Measurements from ENCODE around the gene KLKB1. TPM values are rescaled to one million over a fixed set of nuclear protein-coding genes. Genes with fewer than 3 reads are reported as not detected.

The KLKB1 gene
- polyA plus RNA-seq, 3 donors = 0.28 TPM; not detected in 2

DNA sequence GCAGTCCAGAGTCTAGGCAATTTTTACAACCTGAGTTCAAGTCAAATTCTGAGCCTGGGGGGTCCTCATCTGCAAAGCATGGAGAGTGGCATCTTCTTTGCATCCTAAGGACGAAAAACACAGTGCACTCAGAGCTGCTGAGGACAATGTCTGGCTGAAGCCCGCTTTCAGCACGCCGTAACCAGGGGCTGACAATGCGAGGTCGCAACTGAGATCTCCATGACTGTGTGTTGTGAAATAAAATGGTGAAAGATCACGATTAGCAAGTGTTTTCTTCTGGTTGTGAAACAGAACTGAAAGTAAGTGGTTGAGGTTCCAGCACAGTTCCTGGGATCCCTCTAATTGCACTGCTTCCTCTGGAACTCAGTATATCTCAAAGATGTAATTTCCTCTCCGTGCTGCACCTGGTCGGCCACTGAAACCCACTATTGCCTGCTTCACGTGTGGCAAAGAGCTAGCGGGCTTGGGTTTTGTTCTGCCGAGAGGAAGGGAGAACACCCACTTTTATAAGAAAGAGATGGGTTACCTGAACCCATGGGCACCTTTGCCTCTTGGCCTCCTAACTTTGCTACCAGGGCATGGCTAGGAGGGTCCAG lies 31.0 kb downstream of the KLKB1 start:
- TF ChIP-seq, protein P1, sequence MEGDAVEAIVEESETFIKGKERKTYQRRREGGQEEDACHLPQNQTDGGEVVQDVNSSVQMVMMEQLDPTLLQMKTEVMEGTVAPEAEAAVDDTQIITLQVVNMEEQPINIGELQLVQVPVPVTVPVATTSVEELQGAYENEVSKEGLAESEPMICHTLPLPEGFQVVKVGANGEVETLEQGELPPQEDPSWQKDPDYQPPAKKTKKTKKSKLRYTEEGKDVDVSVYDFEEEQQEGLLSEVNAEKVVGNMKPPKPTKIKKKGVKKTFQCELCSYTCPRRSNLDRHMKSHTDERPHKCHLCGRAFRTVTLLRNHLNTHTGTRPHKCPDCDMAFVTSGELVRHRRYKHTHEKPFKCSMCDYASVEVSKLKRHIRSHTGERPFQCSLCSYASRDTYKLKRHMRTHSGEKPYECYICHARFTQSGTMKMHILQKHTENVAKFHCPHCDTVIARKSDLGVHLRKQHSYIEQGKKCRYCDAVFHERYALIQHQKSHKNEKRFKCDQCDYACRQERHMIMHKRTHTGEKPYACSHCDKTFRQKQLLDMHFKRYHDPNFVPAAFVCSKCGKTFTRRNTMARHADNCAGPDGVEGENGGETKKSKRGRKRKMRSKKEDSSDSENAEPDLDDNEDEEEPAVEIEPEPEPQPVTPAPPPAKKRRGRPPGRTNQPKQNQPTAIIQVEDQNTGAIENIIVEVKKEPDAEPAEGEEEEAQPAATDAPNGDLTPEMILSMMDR (IDR thresholded peaks at IDR 0.05) = no peak
- H3K4me1 ChIP-seq (ENCODE audit: control insufficient read depth in 1 of 2, insufficient read depth in 2 of 2, low read length in 2 of 2) = no peaks in the 10 kb centered on the region

DNA sequence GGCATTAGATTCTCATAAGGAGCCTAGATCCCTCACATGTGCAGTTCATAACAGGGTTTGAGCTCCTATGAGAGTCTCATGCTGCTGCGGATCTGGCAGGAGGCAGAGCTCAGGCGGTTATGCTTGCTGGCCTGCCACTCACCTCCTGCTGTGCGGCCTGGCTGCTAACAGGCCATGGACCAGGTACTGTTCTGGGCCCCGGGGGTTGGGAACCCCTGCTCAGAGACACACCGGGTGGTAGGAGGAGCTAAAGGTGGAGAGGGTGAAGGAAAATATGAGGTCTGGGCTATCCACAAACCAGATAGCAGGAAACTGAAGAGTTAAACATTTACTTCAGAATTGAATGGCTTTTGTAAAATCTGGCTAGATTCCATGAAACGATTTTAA lies 32.8 kb downstream of the KLKB1 start:
- no peak overlapping the region for H3K27ac ChIP-seq (ENCODE audit: low read depth in 1 of 2, low read length in 2 of 2)
- Mint-ChIP-seq H3K36me3 (no peaks in the 10 kb centered on the region), H3K27ac (no peak overlapping the region), H3K27me3 (ENCODE audit: low read depth in 3 of 3) (peaks cover 0 to 2% (median 2%) of the 10 kb centered on the region in 3 donors), H3K9me3 (peaks cover 0 to 10% (median 8%) of the 10 kb centered on the region in 7 donors), H3K4me3 (no peak overlapping the region), H3K4me1 (no peaks in the 10 kb centered on the region)
- DNase-seq = no peak
- H3K9ac ChIP-seq (ENCODE audit: insufficient read depth, low read length, poor library complexity, severe bottlenecking) = no peak overlapping the region
- H3K4me3 ChIP-seq (replicated peaks in 1 of 3; ENCODE audit: low read depth in 2 of 3, low read length in 3 of 3) = no peak overlapping the region
- WGBS (ENCODE audit: insufficient coverage) = 90% methylated on average over 5 of the region's 6 CpGs
- no peaks in the 10 kb centered on the region for H3K27me3 ChIP-seq (ENCODE audit: control insufficient read depth in 2 of 2, insufficient read depth in 2 of 2, low read length in 2 of 2)
- no peaks in the 10 kb centered on the region for H4K20me1 ChIP-seq (ENCODE audit: insufficient read depth, low read length)
- intact Hi-C loops (cut with micrococcal nuclease) = no loop called here
- no peaks in the 10 kb centered on the region for H3K4me1 ChIP-seq (ENCODE audit: control insufficient read depth in 1 of 2, insufficient read depth in 2 of 2, low read length in 2 of 2)
- H3K9me3 ChIP-seq (replicated peaks in 1 of 2; ENCODE audit: control insufficient read depth in 1 of 2, insufficient read depth in 1 of 2, low read length in 2 of 2) = peaks cover 0 to 3% of the 10 kb centered on the region in 2 donors
- TF ChIP-seq, protein P1 (IDR thresholded peaks at IDR 0.05) = no peak
- no peak overlapping the region for H3K4me2 ChIP-seq (replicated peaks; ENCODE audit: extremely low read depth, low read length, poor library complexity, severe bottlenecking)
- no peak overlapping the region for H2AFZ ChIP-seq (ENCODE audit: insufficient read depth, low read depth, low read length, poor library complexity, severe bottlenecking)
- H3K79me2 ChIP-seq (ENCODE audit: insufficient read depth, low read length) = no peaks in the 10 kb centered on the region
- no peaks in the 10 kb centered on the region for H3K36me3 ChIP-seq (replicated peaks in 1 of 2; ENCODE audit: control insufficient read depth in 1 of 2, insufficient read depth in 2 of 2, low read length in 2 of 2)

More for the DNA sequence above, 31.0 kb downstream of the KLKB1 start:
- Histone ChIP-seq H3K27ac (ENCODE audit: low read depth in 1 of 2, low read length in 2 of 2) (no peak overlapping the region), H3K9me3 (replicated peaks in 1 of 2; ENCODE audit: control insufficient read depth in 1 of 2, insufficient read depth in 1 of 2, low read length in 2 of 2) (peaks cover 0 to 3% of the 10 kb centered on the region in 2 donors), H3K27me3 (ENCODE audit: control insufficient read depth in 2 of 2, insufficient read depth in 2 of 2, low read length in 2 of 2) (no peaks in the 10 kb centered on the region), H3K4me2 (replicated peaks; ENCODE audit: extremely low read depth, low read length, poor library complexity, severe bottlenecking) (no peak overlapping the region), H3K4me3 (replicated peaks in 1 of 3; ENCODE audit: low read depth in 2 of 3, low read length in 3 of 3) (no peak overlapping the region), H3K36me3 (replicated peaks in 1 of 2; ENCODE audit: control insufficient read depth in 1 of 2, insufficient read depth in 2 of 2, low read length in 2 of 2) (no peaks in the 10 kb centered on the region), H3K9ac (ENCODE audit: insufficient read depth, low read length, poor library complexity, severe bottlenecking) (no peak overlapping the region), H2AFZ (ENCODE audit: insufficient read depth, low read depth, low read length, poor library complexity, severe bottlenecking) (no peak overlapping the region), H3K79me2 (ENCODE audit: insufficient read depth, low read length) (no peaks in the 10 kb centered on the region), H4K20me1 (ENCODE audit: insufficient read depth, low read length) (no peaks in the 10 kb centered on the region)
- Mint-ChIP-seq H3K36me3 (no peaks in the 10 kb centered on the region), H3K27ac (no peak overlapping the region), H3K4me3 (peak overlapping the region in 1 of 2 donors; percentile 14), H3K9me3 (peaks cover 0 to 9% (median 8%) of the 10 kb centered on the region in 7 donors), H3K27me3 (ENCODE audit: low read depth in 3 of 3) (peaks cover 0 to 2% (median 2%) of the 10 kb centered on the region in 3 donors), H3K4me1 (no peaks in the 10 kb centered on the region)
- WGBS (ENCODE audit: insufficient coverage) = 74% methylated on average over 6 of the region's 12 CpGs
- intact Hi-C loops (cut with micrococcal nuclease) = no loop called here
- no peak for DNase-seq

All from CD14-positive monocyte (primary cell).